Measurements from ENCODE around the gene VASH1. TPM values are rescaled to one million over a fixed set of nuclear protein-coding genes. Genes with fewer than 3 reads are reported as not detected.

Gene VASH1
- total RNA-seq, 1 experiment from 2014 or later, result 4.3 TPM

GRCh38 chr14:76782885-76783566, 21.8 kb downstream of the VASH1 start:
- Histone ChIP-seq H3K27ac (no peak overlapping the region), H2AFZ (no peak overlapping the region), H3K4me2 (no peak overlapping the region), H3K4me3 (no peak overlapping the region), H3K4me1 (replicated peaks; ENCODE audit: insufficient read depth) (no peaks in the 10 kb centered on the region), H4K20me1 (ENCODE audit: insufficient read depth) (0 out of 2 replicates have a peak, but pooled peaks cover 6% of the 10 kb centered on the region), H3K36me3 (ENCODE audit: low read depth) (no peaks in the 10 kb centered on the region), H3K79me2 (ENCODE audit: low read depth) (no peaks in the 10 kb centered on the region), H3K27me3 (ENCODE audit: insufficient read depth, low read depth) (no peaks in the 10 kb centered on the region), H3F3A (ENCODE audit: insufficient read depth, low read depth) (no peaks in the 10 kb centered on the region), H3K9me3 (ENCODE audit: insufficient read depth, low read depth) (no peaks in the 10 kb centered on the region), H3K9me2 (ENCODE audit: insufficient read depth) (no peaks in the 10 kb centered on the region)
- ChIA-PET POLR2A (ENCODE audit: unreplicated experiment) (no interaction called here), CTCF (interaction anchor here (1.5 kb wide), 1 partner anchor 170 kb away, joined by 3 read pairs; no protein-coding TSS in a partner anchor)
- no peak for TF ChIP-seq EZH2 (IDR thresholded peaks at IDR 0.05; ENCODE audit: low read depth)
- TF ChIP-seq, protein P1, sequence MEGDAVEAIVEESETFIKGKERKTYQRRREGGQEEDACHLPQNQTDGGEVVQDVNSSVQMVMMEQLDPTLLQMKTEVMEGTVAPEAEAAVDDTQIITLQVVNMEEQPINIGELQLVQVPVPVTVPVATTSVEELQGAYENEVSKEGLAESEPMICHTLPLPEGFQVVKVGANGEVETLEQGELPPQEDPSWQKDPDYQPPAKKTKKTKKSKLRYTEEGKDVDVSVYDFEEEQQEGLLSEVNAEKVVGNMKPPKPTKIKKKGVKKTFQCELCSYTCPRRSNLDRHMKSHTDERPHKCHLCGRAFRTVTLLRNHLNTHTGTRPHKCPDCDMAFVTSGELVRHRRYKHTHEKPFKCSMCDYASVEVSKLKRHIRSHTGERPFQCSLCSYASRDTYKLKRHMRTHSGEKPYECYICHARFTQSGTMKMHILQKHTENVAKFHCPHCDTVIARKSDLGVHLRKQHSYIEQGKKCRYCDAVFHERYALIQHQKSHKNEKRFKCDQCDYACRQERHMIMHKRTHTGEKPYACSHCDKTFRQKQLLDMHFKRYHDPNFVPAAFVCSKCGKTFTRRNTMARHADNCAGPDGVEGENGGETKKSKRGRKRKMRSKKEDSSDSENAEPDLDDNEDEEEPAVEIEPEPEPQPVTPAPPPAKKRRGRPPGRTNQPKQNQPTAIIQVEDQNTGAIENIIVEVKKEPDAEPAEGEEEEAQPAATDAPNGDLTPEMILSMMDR (conservative IDR thresholded peaks at IDR 0.05), result no peak
- DNase-seq, result no peak
- no TSS peak for BruUV-seq (replicated peaks)
- intact Hi-C loops (cut with micrococcal nuclease; ENCODE audit: unreplicated experiment), result no loop called here

- no peaks in the 10 kb centered on the region for H3K9me2 ChIP-seq (ENCODE audit: insufficient read depth)
- H3K36me3 ChIP-seq (ENCODE audit: low read depth), result no peaks in the 10 kb centered on the region
- H3K4me1 ChIP-seq (replicated peaks; ENCODE audit: insufficient read depth), result no peaks in the 10 kb centered on the region
- no peak overlapping the region for H2AFZ ChIP-seq
- POLR2A ChIA-PET (ENCODE audit: unreplicated experiment), result interaction anchor here (0.6 kb wide), 2 partner anchors 83 to 1602 kb away, joined by 3 to 5 read pairs; no protein-coding TSS in a partner anchor
- H4K20me1 ChIP-seq (ENCODE audit: insufficient read depth), result 0 out of 2 replicates have a peak, but pooled peaks cover 6% of the 10 kb centered on the region
- no peaks in the 10 kb centered on the region for H3K9me3 ChIP-seq (ENCODE audit: insufficient read depth, low read depth)
- TF ChIP-seq, protein P1 (conservative IDR thresholded peaks at IDR 0.05), result no peak
- no peak for TF ChIP-seq EZH2 (IDR thresholded peaks at IDR 0.05; ENCODE audit: low read depth)
- H3F3A ChIP-seq (ENCODE audit: insufficient read depth, low read depth), result no peaks in the 10 kb centered on the region
- no peak for DNase-seq
- no TSS peak for BruUV-seq (replicated peaks)
- H3K4me3 ChIP-seq, result no peak overlapping the region
- intact Hi-C loops (cut with micrococcal nuclease; ENCODE audit: unreplicated experiment), result loop anchor here (1.0 kb wide), 1 partner anchor 74 kb away; no protein-coding TSS in a partner anchor
- H3K27me3 ChIP-seq (ENCODE audit: insufficient read depth, low read depth), result no peaks in the 10 kb centered on the region
- H3K4me2 ChIP-seq, result no peak overlapping the region
- CTCF ChIA-PET, result interaction anchor here (0.6 to 2.2 kb wide), 6 partner anchors 11 to 772 kb away, joined by 3 to 28 read pairs (median 6); no protein-coding TSS in a partner anchor
- H3K79me2 ChIP-seq (ENCODE audit: low read depth), result no peaks in the 10 kb centered on the region
- no peak overlapping the region for H3K27ac ChIP-seq
These were observed 23.1 kb downstream of the VASH1 start for GRCh38 chr14:76784266-76784874.

- no TSS peak for BruUV-seq (replicated peaks)
- CTCF ChIA-PET, result interaction anchor here (0.7 to 2.2 kb wide), 6 partner anchors 12 to 95 kb away, joined by 3 to 28 read pairs (median 6); no protein-coding TSS in a partner anchor
- intact Hi-C loops (cut with micrococcal nuclease; ENCODE audit: unreplicated experiment), result loop anchor here (1.0 kb wide), 1 partner anchor 75 kb away; no protein-coding TSS in a partner anchor
These were observed 23.6 kb downstream of the VASH1 start for GRCh38 chr14:76784881-76785280.

More at GRCh38 chr14:76784881-76785280, 23.6 kb downstream of the VASH1 start:
- POLR2A ChIA-PET (ENCODE audit: unreplicated experiment), result interaction anchor here (0.6 kb wide), 1 partner anchor 1602 kb away, joined by 3 read pairs; no protein-coding TSS in a partner anchor
- Histone ChIP-seq H3F3A (ENCODE audit: insufficient read depth, low read depth) (no peaks in the 10 kb centered on the region), H3K79me2 (ENCODE audit: low read depth) (no peaks in the 10 kb centered on the region), H3K9me3 (ENCODE audit: insufficient read depth, low read depth) (no peaks in the 10 kb centered on the region), H4K20me1 (ENCODE audit: insufficient read depth) (0 out of 2 replicates have a peak, but pooled peaks cover 6% of the 10 kb centered on the region), H3K27ac (no peak overlapping the region), H3K4me1 (replicated peaks; ENCODE audit: insufficient read depth) (no peaks in the 10 kb centered on the region), H3K36me3 (ENCODE audit: low read depth) (no peaks in the 10 kb centered on the region), H3K4me2 (no peak overlapping the region), H3K9me2 (ENCODE audit: insufficient read depth) (no peaks in the 10 kb centered on the region), H3K27me3 (ENCODE audit: insufficient read depth, low read depth) (no peaks in the 10 kb centered on the region), H3K4me3 (no peak overlapping the region), H2AFZ (no peak overlapping the region)
- TF ChIP-seq EZH2 (IDR thresholded peaks at IDR 0.05; ENCODE audit: low read depth), result no peak
- TF ChIP-seq, protein P1 (conservative IDR thresholded peaks at IDR 0.05), result peak; percentile 83
- peak; percentile 65 to 80 for DNase-seq
